IPS-11a (cell line): Measurements from ENCODE around the gene EVPLL.
"Not testable (repeated sequence)": the region's sequence is repeated elsewhere in the genome, so short reads cannot be mapped to it uniquely, and the experiment has no call there.

ENCODE experiments used
- H3K4me3 ChIP-seq: one replicate; pipeline ENCODE4 v1.5.1; 2013; ENCODE audit warnings: low read depth, low read length, control low read depth

The EVPLL gene

GRCh38 chr17:18378614-18379013 lies 1.0 kb downstream of the EVPLL start:
- H3K4me3 ChIP-seq = not testable (repeated sequence)

GRCh38 chr17:18379246-18380146 lies 1.9 kb downstream of the EVPLL start:
- H3K4me3 ChIP-seq = no peak overlapping the region

GRCh38 chr17:18380471-18381157 lies 3.0 kb downstream of the EVPLL start:
- no peak overlapping the region for H3K4me3 ChIP-seq

- no peak overlapping the region for H3K4me3 ChIP-seq
Measured at GRCh38 chr17:18381158-18381952, 3.8 kb downstream of the EVPLL start.

GRCh38 chr17:18381953-18382245 lies 4.3 kb downstream of the EVPLL start:
- H3K4me3 ChIP-seq = no peak overlapping the region

- no peak overlapping the region for H3K4me3 ChIP-seq
Measured at GRCh38 chr17:18382441-18383078, 5.0 kb downstream of the EVPLL start.

- H3K4me3 ChIP-seq = not testable (repeated sequence)
Measured at GRCh38 chr17:18383079-18383481, 5.5 kb downstream of the EVPLL start.

- not testable (repeated sequence) for H3K4me3 ChIP-seq
Measured at GRCh38 chr17:18384271-18384670, 6.7 kb downstream of the EVPLL start.

GRCh38 chr17:18387583-18387982 lies 10.0 kb downstream of the EVPLL start:
- H3K4me3 ChIP-seq = not testable (repeated sequence)

- not testable (repeated sequence) for H3K4me3 ChIP-seq
Measured at GRCh38 chr17:18388266-18388665, 10.7 kb downstream of the EVPLL start.

GRCh38 chr17:18388728-18389127 lies 11.2 kb downstream of the EVPLL start:
- not testable (repeated sequence) for H3K4me3 ChIP-seq

GRCh38 chr17:18401872-18402590 lies 24.5 kb downstream of the EVPLL start:
- not testable (repeated sequence) for H3K4me3 ChIP-seq

- H3K4me3 ChIP-seq = not testable (repeated sequence)
Measured at GRCh38 chr17:18403166-18403565, 25.6 kb downstream of the EVPLL start.

GRCh38 chr17:18403604-18404003 lies 26.0 kb downstream of the EVPLL start:
- not testable (repeated sequence) for H3K4me3 ChIP-seq

- H3K4me3 ChIP-seq = not testable (repeated sequence)
Measured at GRCh38 chr17:18408906-18409305, 31.3 kb downstream of the EVPLL start.

GRCh38 chr17:18409321-18409720 lies 31.7 kb downstream of the EVPLL start:
- not testable (repeated sequence) for H3K4me3 ChIP-seq

- peak overlapping the region; percentile 24 for H3K4me3 ChIP-seq
Measured at GRCh38 chr17:18410736-18411135, 33.2 kb downstream of the EVPLL start.

GRCh38 chr17:18411377-18411864 lies 33.8 kb downstream of the EVPLL start:
- peak overlapping the region; percentile 69 for H3K4me3 ChIP-seq

- H3K4me3 ChIP-seq = not testable (repeated sequence)
Measured at GRCh38 chr17:18412001-18412538, 34.5 kb downstream of the EVPLL start.

GRCh38 chr17:18421521-18421920 lies 43.9 kb downstream of the EVPLL start:
- not testable (repeated sequence) for H3K4me3 ChIP-seq
